ENCODE data around the gene SPCS2.
"Not testable (repeated sequence)": the region's sequence is repeated elsewhere in the genome, so short reads cannot be mapped to it uniquely, and the experiment has no call there.

SPCS2 gene

DNA sequence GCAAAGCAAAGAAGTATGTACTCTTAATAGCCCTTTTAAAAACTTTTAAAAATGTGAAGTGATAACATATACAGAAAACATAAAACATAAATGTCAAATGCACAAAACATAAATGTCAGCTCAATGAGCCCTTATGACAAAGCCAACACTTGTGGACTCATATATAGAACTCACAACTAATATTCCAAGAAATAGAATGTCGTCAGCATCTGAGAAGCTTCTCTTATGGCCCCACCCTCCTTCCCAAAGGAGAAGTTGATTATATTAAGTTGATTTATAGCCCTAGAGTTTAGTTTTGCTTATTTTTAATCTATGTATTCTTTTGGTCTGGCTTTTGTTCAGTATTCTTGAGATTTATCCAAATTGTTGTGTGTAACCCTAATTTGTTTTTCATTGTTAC lies 53.5 kb downstream of the SPCS2 start:
- no peak for DNase-seq (ENCODE audit: low read depth in 2 of 2)

DNA sequence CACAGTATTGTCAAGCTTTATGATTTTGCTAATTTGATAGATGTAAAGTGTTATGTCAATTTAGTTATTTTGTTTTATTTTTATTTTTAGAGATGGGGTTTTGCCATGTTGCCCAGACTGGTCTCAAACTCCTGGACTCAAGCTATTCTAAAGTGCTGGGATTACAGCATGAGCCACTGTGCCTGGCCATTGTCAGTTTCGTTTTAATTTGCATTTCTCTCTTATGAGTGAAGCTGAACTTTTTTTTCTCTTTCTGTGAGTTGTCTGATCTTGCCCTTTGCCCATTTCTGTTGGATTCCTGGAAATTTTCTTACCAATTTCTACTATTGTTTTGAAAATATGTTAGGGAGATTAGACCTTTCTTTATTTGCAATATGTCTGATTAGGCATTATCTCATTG lies 55.1 kb downstream of the SPCS2 start:
- no peak for DNase-seq (ENCODE audit: low read depth in 2 of 2)

DNA sequence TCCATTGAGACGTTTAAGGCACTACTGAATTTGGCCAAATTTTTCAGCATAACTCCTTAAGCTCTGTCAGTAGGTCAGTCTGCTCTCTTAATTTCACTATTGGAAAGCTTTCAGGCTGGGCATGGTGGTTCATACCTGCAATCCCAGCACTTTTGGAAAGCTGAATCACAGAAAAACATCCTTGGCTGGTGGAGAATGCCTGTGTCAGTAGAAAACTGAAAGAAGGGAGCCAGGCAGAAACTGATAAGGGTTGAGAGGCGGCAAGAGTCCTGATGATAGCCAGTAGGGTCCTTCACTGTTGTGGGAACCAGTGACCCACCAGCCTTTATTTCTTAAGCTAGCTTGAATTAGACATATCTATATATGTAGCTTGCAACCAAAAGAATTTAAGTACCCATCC lies 62.3 kb downstream of the SPCS2 start:
- DNase-seq (ENCODE audit: low read depth in 2 of 2) = no peak

DNA sequence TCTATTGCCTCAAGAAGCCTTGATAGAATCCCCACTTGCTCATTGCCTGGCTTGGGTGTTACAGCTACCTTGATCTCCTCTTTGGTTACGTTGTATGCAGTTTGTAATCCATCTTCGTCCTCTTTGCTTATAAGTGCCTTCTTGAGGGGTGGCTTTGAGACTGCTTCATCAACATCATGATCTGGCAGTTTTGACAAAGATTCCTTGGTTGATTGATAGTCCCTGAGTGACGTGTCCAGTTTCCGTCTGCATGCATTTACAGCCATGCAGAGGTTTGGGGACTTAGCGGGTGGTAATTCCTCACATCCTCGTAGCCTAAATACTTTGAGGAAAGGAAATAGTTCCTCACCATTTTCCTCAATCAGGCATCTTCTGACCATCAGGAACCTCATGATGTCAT lies 62.8 kb downstream of the SPCS2 start:
- no peak for DNase-seq (ENCODE audit: low read depth in 2 of 2)

DNA sequence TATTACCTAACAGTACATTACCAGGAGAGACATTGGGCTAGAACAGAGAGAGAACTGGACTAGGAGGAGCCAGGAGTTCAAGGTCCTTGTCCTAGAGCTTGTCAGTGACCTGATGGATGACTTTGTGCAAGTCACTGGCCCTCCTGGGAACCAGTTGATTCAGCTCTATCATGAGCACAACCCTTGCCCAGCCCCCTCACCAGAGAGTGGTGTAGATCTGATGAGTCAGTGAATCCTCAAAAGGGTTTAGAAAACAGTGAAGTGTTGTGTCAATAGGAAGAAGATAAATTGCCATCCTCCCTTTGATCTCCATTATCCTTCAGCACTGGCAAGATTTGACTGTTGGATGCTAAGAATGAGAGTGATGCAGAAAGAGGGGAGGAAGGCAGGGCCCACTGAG lies 64.0 kb downstream of the SPCS2 start:
- no peak for DNase-seq (ENCODE audit: low read depth in 2 of 2)

DNA sequence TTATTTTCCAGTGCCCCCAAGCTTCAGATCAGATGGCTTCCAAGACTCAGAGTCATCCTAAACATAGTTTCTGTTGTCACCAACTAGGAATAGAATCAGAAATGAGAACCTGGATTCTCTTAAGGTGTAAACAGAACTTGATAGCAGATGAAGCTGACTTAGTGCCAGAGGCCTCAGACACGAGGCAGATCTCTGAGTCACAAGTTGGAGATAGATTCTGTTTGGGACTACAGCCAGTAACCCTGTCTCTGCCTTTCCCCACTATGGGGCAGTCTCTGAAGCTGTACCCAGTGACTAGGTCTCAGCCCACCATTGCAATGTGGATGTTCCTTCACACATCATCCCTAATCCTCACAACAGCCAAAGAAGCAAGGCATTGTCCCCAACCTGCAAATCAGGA lies 65.1 kb downstream of the SPCS2 start:
- DNase-seq (ENCODE audit: low read depth in 2 of 2) = no peak

DNA sequence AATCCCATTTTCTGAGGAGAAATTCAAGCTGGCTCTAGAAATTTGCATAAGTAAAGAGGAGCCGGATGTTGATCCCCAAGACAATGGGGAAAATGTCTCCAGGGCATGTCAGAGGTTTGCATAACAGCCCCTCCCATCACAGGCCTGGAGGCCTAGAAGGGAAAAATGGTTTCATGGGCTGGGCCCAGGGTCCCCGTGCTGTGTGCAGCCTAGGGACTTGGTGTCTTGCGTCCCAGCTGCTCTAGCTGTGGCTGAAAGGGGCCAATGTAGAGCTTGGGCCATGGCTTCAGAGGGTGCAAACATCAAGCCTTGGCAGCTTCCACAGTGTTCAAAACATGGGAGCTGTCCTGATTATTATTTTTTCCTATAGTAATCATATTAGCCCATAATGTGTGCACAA lies 70.1 kb downstream of the SPCS2 start:
- not testable (repeated sequence) for DNase-seq (ENCODE audit: low read depth in 2 of 2)

DNA sequence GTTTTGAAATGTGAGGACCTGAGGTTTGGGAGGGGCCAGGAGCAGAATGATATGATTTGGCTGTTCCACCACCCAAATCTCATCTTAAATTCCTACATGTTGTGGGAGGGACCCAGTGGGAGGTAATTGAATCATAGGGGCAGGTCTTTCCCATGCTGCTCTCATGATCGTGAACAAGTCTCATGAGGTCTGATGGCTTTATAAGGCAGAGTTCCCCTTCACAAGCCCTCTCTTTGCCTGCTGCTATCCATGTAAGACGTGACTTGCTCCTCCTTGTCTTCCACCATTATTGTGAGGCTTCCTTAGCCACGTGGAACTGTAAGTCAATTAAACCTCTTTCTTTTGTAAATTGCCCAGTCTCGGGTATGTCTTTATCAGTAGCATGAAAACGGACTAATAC lies 71.3 kb downstream of the SPCS2 start:
- DNase-seq (ENCODE audit: low read depth in 2 of 2) = not testable (repeated sequence)

DNA sequence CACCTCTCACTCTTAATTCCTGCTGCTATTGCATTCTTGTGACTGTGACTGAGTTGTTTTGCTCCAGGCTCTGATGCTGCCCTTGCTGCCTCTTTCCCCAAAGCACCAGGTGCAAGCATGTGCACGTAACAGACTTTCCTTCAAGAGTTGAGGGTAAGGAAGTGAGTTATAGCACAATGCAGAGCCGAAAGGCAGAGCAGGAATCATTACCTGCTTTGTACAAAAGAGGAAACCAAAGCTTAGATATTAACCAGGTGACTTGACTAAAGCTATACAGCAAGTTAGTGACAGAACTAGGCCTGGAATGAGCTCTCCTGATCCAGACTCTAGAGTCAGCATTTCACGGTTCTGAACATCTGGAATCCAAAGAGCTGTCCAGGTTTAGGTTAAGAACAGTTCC lies 73.2 kb downstream of the SPCS2 start:
- no peak for DNase-seq (ENCODE audit: low read depth in 2 of 2)

DNA sequence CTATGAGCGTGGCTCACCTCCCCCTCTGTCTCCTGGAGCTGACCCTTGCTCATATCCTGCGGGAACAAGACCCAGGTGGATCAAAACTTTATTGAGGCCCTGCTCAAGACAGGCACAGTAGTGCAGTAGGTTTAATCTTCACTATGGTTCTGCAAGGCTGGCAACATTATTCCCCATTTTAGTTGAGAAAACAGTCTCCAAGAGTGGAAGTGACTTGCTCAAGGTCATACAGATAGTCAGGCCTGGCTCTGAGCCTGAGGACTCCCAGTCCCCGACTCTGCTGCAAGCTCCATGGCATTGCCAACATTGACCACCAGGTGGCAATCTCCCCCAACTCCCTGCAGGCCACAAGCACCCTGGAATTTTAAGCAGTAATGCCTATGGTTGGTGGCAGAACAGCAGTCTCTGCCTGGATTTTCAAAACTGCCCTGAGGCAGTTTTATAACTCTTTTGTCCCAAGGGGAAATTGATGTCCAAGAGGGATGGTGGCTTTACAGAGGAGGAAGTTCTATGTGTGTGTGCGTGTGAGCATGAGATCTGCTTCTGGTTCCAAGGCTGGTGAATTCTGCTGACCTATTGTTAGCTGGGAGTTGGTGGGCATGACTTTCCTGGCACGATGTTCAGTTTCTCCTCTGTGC lies 73.8 kb downstream of the SPCS2 start:
- DNase-seq (ENCODE audit: low read depth in 2 of 2) = peak; percentile 52 to 65

DNA sequence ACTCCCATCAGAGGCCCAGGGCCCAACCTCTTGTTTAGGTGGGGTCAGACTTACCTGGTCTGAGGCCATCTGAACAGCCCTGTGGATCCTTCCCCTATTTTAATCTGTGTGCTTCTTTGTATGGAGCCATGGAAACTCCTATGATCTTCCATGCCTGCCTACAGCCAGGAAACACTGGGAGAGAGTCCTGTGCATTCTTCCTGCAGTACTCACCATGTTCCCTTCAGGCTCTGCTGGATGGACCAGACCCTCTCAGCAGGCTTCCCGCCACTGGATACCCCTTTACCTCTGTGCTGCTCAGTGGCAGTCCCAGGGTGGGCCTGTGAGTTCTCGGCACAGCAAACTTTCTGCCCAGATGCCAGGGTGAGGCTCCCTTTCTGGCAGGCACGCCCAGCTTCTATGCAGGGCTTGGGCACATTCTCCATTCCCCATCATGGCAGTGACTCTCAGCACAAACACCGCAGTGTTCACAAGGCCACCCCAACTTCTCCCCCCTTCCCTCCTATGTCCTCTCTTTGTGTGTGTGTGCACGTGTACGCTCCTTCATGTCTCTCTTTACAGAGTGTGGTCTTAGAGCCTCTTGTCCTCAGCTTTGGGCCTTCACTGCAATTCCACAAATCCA lies 74.5 kb downstream of the SPCS2 start:
- DNase-seq (ENCODE audit: low read depth in 2 of 2) = no peak

DNA sequence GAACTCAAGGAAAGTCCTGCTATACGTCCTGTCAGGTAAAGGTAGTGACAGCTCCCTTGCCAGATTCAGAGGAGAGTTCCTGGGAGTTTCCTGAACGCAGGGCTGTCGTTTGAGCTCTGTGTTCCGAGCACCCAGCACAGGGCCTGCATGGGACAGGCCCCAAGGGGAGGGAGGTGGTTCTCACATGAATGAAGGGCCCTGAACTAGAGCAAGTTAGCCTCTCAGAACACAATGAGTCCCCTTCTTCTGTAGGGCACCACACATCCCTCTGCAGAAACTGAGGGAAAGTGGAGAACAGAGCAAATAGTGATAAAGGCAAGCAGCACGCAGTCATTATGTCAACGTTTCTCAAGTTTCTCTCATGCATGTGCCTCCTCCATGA lies 75.0 kb downstream of the SPCS2 start:
- no peak for DNase-seq (ENCODE audit: low read depth in 2 of 2)

DNA sequence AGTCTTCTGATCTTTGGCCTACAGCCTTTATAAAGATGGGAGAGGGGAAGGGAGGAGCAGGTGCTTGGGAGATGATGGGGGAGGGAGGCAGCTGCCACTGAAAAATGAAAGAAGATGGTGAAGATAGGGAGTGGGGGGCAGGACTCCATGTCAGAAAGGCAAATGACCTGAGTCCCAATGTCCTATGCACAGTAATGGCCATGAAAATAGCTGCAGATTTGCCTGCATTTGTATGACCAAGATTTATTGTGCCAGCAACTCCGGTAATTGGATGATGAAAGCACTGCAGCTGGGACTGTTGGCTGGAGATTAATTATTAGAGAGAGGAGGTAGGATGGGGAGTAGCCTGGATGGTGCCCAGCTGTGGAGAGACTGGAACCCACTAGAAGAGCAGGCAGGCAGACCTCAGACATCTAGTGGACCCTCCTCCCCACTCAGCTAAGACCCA lies 75.7 kb downstream of the SPCS2 start:
- no peak for DNase-seq (ENCODE audit: low read depth in 2 of 2)

DNA sequence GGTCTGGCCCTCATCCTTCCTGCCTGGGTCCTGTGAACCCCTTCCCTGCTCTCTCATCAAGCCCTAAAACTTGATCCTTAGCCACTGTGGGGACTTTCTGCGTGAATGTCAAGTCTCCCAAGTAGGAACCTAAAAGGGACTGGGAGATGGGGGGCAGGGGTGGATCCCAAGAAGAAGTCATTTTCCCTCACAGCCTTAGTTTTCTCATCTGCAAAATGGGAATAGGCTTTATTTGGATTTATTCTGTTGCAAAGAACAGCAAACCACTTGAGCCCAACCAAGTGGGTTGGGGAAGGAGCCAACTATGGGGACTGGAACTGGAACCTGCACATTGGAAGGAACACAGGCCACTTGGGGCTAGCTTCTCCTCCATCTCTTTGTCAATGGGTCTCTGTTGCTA lies 76.5 kb downstream of the SPCS2 start:
- no peak for DNase-seq (ENCODE audit: low read depth in 2 of 2)

DNA sequence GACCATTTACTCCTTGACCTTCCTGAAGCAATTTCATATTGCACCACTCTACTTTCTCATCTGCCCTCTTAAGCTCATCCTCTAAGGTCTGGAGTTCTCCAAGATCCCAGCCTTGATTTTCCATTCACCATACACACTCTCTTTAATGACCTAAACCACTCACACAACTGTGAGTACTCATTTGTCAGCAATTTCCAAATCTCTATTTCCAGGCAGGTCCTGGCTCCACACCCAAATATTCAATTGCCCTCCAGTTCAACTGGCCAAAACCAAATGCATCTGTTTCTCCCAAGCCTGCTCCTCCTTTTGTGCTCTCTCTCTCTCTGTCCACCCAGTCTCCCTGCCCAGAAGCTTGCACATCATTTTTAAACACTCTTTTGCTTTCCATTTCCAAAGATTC lies 79.3 kb downstream of the SPCS2 start:
- no peak for DNase-seq (ENCODE audit: low read depth in 2 of 2)

Data from stimulated activated CD4-positive, alpha-beta T cell treated with anti-CD3 and anti-CD28 coated beads, Interleukin-15, amount 100 ng/mL, for 48 hours (primary cell).